CD4-positive, alpha-beta T cell (primary cell): ENCODE data around the gene SERGEF. TPM values are rescaled to one million over a fixed set of nuclear protein-coding genes. Genes with fewer than 3 reads are reported as not detected.

Experiments used
- ATAC-seq: fragments of 200-7000 bp; cut with Tn5 transposase; one replicate; pipeline ENCODE4 v1.10.0; 2022; ENCODE audit warnings: mild to moderate bottlenecking; ENCODE audit not compliant: poor library complexity
- CTCF ChIA-PET: fragments of 350-600 bp; sonication (Branson Sonifier 250); formaldehyde crosslinking; loops from one replicate; lab custom pipeline; 2021; ENCODE audit warnings: antibody characterized with exemption, inconsistent platforms; lab: Charles Lee
- POLR2A ChIA-PET: fragments of 350-600 bp; sonication (Branson Sonifier 250); formaldehyde crosslinking; loops from one replicate; lab custom pipeline; 2021; ENCODE audit warnings: antibody characterized with exemption, inconsistent platforms; lab: Charles Lee
- DNase-seq, 14 experiments: peaks; one replicate each; pipeline ENCODE4 v3.0.0-alpha.2; 2013 to 2020; ENCODE audit warnings: mixed read lengths in 2 of 14
- H3K27ac ChIP-seq, 2 donors: one replicate each; pipeline versions ENCODE4 v1.5.1 to v1.7.0; 2013; ENCODE audit warnings: low read length in 2 of 2, low read depth in 1 of 2, mild to moderate bottlenecking in 1 of 2
- H3K27me3 ChIP-seq, 2 experiments: 1 replicate in 1 of 2; 2 replicates in 1 of 2; pipeline versions ENCODE4 v1.6.1 to v1.7.0; 2013; ENCODE audit warnings: low read length in 2 of 2, control low read depth in 1 of 2, mild to moderate bottlenecking in 1 of 2, moderate library complexity in 1 of 2; ENCODE audit not compliant: insufficient read depth in 2 of 2, control insufficient read depth in 1 of 2
- H3K36me3 ChIP-seq: one replicate; pipeline ENCODE4 v1.6.1; 2013; ENCODE audit warnings: low read length, control low read depth; ENCODE audit not compliant: insufficient read depth
- H3K4me1 ChIP-seq: one replicate; pipeline ENCODE4 v1.6.1; 2013; ENCODE audit warnings: low read length, control low read depth; ENCODE audit not compliant: insufficient read depth
- H3K4me3 ChIP-seq: one replicate; pipeline ENCODE4 v1.5.1; 2013; ENCODE audit warnings: mild to moderate bottlenecking, low read length, moderate library complexity
- H3K9me3 ChIP-seq, 2 experiments: 1 replicate in 1 of 2; 2 replicates in 1 of 2; pipeline versions ENCODE4 v1.6.1 to v1.7.0; 2013; ENCODE audit warnings: low read length in 2 of 2, mild to moderate bottlenecking in 2 of 2, control low read depth in 1 of 2, moderate library complexity in 1 of 2; ENCODE audit not compliant: control insufficient read depth in 1 of 2, insufficient read depth in 1 of 2
- H3K27ac Mint-ChIP-seq: one replicate; pipeline ENCODE4 v1.8.0; 2020; ENCODE audit warnings: mixed read lengths
- H3K27me3 Mint-ChIP-seq: one replicate; pipeline ENCODE4 v1.8.0; 2021; ENCODE audit warnings: mixed read lengths
- H3K36me3 Mint-ChIP-seq: one replicate; pipeline ENCODE4 v1.8.0; 2021; ENCODE audit warnings: low read depth, mixed read lengths
- H3K4me1 Mint-ChIP-seq: one replicate; pipeline ENCODE4 v1.8.0; 2021; ENCODE audit warnings: low read depth, mixed read lengths
- H3K4me3 Mint-ChIP-seq: one replicate; pipeline ENCODE4 v1.8.0; 2020; ENCODE audit warnings: mild to moderate bottlenecking, mixed read lengths
- H3K9me3 Mint-ChIP-seq: one replicate; pipeline ENCODE4 v1.8.0; 2020; ENCODE audit warnings: mixed read lengths
- intact Hi-C, 2 experiments: fragments of 100-400 bp; cut with DNase I in 1 of 2; cut with micrococcal nuclease in 1 of 2; formaldehyde crosslinking; loops; one replicate each; pipeline versions ENCODE4 v1.15.1 to v1.9.0; 2023 to 2025; cut with DNase I, micrococcal nuclease
- total RNA-seq, 174 experiments: library from RNA in 2 of 174; stranded (reverse) in 2 of 174; gene quantifications; one replicate each; pipeline ENCODE4 v1.2.3 and lab custom pipeline; 2021 to 2026
- TF ChIP-seq, protein P1 (sequence below): fragments of 200-600 bp; IDR thresholded peaks from one replicate; pipeline ENCODE4 v1.8.0; 2022; ENCODE audit warnings: antibody characterized with exemption, mild to moderate bottlenecking

SERGEF gene
- total RNA-seq, 2 experiments from 2014 or later: 35.2 to 37.1 TPM

DNA sequence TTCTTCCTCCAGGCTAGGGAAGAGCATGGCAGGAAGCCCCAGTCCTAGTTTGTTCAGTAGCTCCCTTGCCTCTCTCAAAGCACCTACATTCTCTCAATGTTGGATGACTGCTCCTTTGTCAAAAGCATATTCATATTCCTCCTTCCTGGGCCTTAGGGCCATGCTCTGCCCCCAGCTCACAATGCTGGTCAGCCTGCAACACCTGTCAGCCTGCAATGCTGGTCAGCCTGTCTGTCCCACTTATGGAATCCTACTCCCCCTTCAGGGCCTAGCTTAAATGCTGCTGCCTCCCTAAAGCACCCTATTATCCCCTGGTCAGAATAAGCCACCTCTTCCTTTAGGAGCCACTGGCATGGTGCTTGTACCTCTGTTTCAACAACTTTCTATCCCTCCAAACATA, 45.2 kb downstream of the SERGEF start:
- ChIA-PET CTCF (no interaction called here), POLR2A (no interaction called here)
- no peak overlapping the region for H3K4me3 ChIP-seq
- no peaks in the 10 kb centered on the region for H3K4me1 ChIP-seq
- H3K36me3 Mint-ChIP-seq: peaks cover 87% of the 10 kb centered on the region
- ATAC-seq (no peak), DNase-seq (no peak)
- no peak overlapping the region for H3K4me3 Mint-ChIP-seq
- TF ChIP-seq, protein P1, sequence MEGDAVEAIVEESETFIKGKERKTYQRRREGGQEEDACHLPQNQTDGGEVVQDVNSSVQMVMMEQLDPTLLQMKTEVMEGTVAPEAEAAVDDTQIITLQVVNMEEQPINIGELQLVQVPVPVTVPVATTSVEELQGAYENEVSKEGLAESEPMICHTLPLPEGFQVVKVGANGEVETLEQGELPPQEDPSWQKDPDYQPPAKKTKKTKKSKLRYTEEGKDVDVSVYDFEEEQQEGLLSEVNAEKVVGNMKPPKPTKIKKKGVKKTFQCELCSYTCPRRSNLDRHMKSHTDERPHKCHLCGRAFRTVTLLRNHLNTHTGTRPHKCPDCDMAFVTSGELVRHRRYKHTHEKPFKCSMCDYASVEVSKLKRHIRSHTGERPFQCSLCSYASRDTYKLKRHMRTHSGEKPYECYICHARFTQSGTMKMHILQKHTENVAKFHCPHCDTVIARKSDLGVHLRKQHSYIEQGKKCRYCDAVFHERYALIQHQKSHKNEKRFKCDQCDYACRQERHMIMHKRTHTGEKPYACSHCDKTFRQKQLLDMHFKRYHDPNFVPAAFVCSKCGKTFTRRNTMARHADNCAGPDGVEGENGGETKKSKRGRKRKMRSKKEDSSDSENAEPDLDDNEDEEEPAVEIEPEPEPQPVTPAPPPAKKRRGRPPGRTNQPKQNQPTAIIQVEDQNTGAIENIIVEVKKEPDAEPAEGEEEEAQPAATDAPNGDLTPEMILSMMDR: no peak
- H3K9me3 Mint-ChIP-seq: no peaks in the 10 kb centered on the region
- no peaks in the 10 kb centered on the region for H3K4me1 Mint-ChIP-seq
- no peak overlapping the region for H3K27ac Mint-ChIP-seq
- no peaks in the 10 kb centered on the region for H3K27me3 ChIP-seq
- H3K9me3 ChIP-seq: no peaks in the 10 kb centered on the region
- H3K27me3 Mint-ChIP-seq: no peaks in the 10 kb centered on the region
- intact Hi-C loops: no loop called here
- H3K36me3 ChIP-seq: peaks cover 15% of the 10 kb centered on the region
- no peak overlapping the region for H3K27ac ChIP-seq

DNA sequence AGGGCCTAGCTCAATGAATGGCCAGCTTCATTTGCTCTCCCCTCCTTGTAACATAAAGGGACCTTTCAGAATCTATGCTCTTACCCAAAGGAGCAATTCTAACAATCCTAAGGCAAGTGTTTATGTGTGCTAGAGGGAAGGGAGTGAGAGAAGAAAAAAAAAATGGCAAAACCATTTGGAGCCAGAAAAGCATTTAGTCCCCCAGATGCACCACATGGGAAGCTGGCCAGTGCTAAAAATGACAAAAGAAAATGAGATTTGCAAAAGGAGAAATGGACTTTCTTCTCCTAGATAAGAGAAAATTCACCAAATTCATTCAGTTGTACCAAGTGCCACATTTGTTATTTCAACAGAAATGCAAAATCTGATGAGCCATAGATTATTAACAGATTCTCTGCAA, 52.8 kb downstream of the SERGEF start:
- H3K27ac ChIP-seq: no peak overlapping the region
- DNase-seq (no peak), ATAC-seq (no peak)
- peaks cover 59% of the 10 kb centered on the region for H3K36me3 ChIP-seq
- Mint-ChIP-seq H3K9me3 (no peaks in the 10 kb centered on the region), H3K4me3 (no peak overlapping the region), H3K27ac (no peak overlapping the region), H3K4me1 (peaks cover 4% of the 10 kb centered on the region), H3K27me3 (no peaks in the 10 kb centered on the region), H3K36me3 (peaks cover 92% of the 10 kb centered on the region)
- TF ChIP-seq, protein P1: no peak
- no peak overlapping the region for H3K4me3 ChIP-seq
- ChIA-PET CTCF (no interaction called here), POLR2A (no interaction called here)
- H3K9me3 ChIP-seq: no peaks in the 10 kb centered on the region
- no peaks in the 10 kb centered on the region for H3K4me1 ChIP-seq
- H3K27me3 ChIP-seq: no peaks in the 10 kb centered on the region
- intact Hi-C loops: no loop called here

GRCh38 chr11:17958446-17958845, 54.4 kb downstream of the SERGEF start:
- Histone ChIP-seq H3K27me3 (no peaks in the 10 kb centered on the region), H3K9me3 (no peaks in the 10 kb centered on the region), H3K27ac (no peak overlapping the region), H3K4me1 (no peaks in the 10 kb centered on the region), H3K4me3 (no peak overlapping the region), H3K36me3 (peaks cover 72% of the 10 kb centered on the region)
- no peak overlapping the region for H3K4me3 Mint-ChIP-seq
- ChIA-PET POLR2A (no interaction called here), CTCF (no interaction called here)
- TF ChIP-seq, protein P1: no peak
- H3K36me3 Mint-ChIP-seq: peaks cover 91% of the 10 kb centered on the region
- intact Hi-C loops: no loop called here
- H3K27me3 Mint-ChIP-seq: no peaks in the 10 kb centered on the region
- peaks cover 4% of the 10 kb centered on the region for H3K4me1 Mint-ChIP-seq
- ATAC-seq (no peak), DNase-seq (no peak)
- H3K27ac Mint-ChIP-seq: no peak overlapping the region
- no peaks in the 10 kb centered on the region for H3K9me3 Mint-ChIP-seq
